ENCODE data around the gene RTN4RL2.

DNA sequence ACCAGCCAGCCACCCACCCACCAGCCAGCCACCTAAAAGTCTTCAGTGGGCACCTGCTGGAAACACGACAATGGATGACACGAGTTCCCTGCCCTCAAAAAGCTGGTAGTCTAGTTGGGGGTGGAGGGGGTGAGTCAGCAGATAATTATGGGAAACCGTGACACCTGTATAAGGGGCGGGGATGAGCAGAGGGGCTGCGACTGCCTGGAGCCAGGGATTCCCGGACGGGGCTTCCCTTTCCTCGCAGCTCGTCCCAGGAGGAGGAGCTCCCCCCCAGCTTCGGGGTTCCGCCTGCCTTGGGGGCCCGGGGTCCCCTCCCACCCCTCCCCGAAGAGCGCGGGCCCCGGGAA is 2.3 kb upstream of the RTN4RL2 start:
- TF ChIP-seq POLR2A (IDR thresholded peaks at IDR 0.05): no peak
- TF ChIP-seq, protein P1, sequence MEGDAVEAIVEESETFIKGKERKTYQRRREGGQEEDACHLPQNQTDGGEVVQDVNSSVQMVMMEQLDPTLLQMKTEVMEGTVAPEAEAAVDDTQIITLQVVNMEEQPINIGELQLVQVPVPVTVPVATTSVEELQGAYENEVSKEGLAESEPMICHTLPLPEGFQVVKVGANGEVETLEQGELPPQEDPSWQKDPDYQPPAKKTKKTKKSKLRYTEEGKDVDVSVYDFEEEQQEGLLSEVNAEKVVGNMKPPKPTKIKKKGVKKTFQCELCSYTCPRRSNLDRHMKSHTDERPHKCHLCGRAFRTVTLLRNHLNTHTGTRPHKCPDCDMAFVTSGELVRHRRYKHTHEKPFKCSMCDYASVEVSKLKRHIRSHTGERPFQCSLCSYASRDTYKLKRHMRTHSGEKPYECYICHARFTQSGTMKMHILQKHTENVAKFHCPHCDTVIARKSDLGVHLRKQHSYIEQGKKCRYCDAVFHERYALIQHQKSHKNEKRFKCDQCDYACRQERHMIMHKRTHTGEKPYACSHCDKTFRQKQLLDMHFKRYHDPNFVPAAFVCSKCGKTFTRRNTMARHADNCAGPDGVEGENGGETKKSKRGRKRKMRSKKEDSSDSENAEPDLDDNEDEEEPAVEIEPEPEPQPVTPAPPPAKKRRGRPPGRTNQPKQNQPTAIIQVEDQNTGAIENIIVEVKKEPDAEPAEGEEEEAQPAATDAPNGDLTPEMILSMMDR (IDR thresholded peaks at IDR 0.05): no peak
